ENCODE results near the gene NAT8L. TPM values are rescaled to one million over a fixed set of nuclear protein-coding genes. Genes with fewer than 3 reads are reported as not detected.
A peak's percentile ranks its signal among the peaks of the same experiment; 100 is the strongest.

The NAT8L gene
- total and polyA plus RNA-seq, 2 of the 13 experiments (the other 11 are each of a cell fraction or from before 2014, with no cell fraction given), result 2.2 to 3.3 TPM

GRCh38 chr4:2061186-2062131, 2.3 kb downstream of the NAT8L start (continued):
- TF ChIP-seq TSC22D2 (CRISPR knock-in tag; IDR thresholded peaks at IDR 0.05; ENCODE audit: borderline replicate concordance) (no peak), TBX2 (CRISPR knock-in tag; IDR thresholded peaks at IDR 0.05; ENCODE audit: borderline replicate concordance) (peak; percentile 17; the same call in 1 of the 2 replicates), ZNF598 (CRISPR knock-in tag; IDR thresholded peaks at IDR 0.05; ENCODE audit: borderline replicate concordance) (0 out of 2 replicates have a peak, but pooled peaks have one; percentile 47), JUND (CRISPR knock-in tag; IDR thresholded peaks at IDR 0.05) (no peak), ZSCAN25 (CRISPR knock-in tag; IDR thresholded peaks at IDR 0.05) (peak; percentile 89), ZNF33B (CRISPR knock-in tag; IDR thresholded peaks at IDR 0.05) (0 out of 2 replicates have a peak, but pooled peaks have one; percentile 35), RXRA (CRISPR knock-in tag; IDR thresholded peaks at IDR 0.05) (peak; percentile 16; the same call in 1 of the 2 replicates), ZNF687 (CRISPR knock-in tag; IDR thresholded peaks at IDR 0.05) (peak; percentile 76), ATF4 (CRISPR knock-in tag; IDR thresholded peaks at IDR 0.05) (no peak), SKIL (CRISPR knock-in tag; IDR thresholded peaks at IDR 0.05; ENCODE audit: borderline replicate concordance) (peak; percentile 63), ZMYM3 (CRISPR knock-in tag; IDR thresholded peaks at IDR 0.05) (peak; percentile 14; the same call in 1 of the 2 replicates), RAD51 (IDR thresholded peaks at IDR 0.05; ENCODE audit: borderline replicate concordance) (no peak), ZFY (CRISPR knock-in tag; IDR thresholded peaks at IDR 0.05) (peak; percentile 56), ZNF281 (CRISPR knock-in tag; IDR thresholded peaks at IDR 0.05; ENCODE audit: borderline replicate concordance) (peak; percentile 38; the same call in 1 of the 2 replicates)
